Keratinocyte (primary cell): Measurements from ENCODE around the gene INPP5A. TPM values are rescaled to one million over a fixed set of nuclear protein-coding genes. Genes with fewer than 3 reads are reported as not detected.

ENCODE experiments used
- DNase-seq: peaks from one replicate; pipeline ENCODE4 v3.0.0-alpha.2; 2011; ENCODE audit warnings: low read depth, missing footprints, low spot score
- FAIRE-seq: peaks from 2 replicates; lab custom pipeline; 2011; peaks lifted over from hg19 to GRCh38; lab: Jason Lieb, UNC
- H2AFZ ChIP-seq: 2 replicates; pipeline ENCODE4 v1.6.0; 2012; ENCODE audit warnings: low read length, control low read depth, inconsistent platforms; ENCODE audit not compliant: control insufficient read depth
- H3K27ac ChIP-seq: 2 replicates; pipeline ENCODE4 v1.5.1; 2011; ENCODE audit warnings: low read length; ENCODE audit not compliant: control insufficient read depth, insufficient read depth
- H3K27me3 ChIP-seq: 3 replicates; pipeline ENCODE4 v1.6.0; 2011; ENCODE audit warnings: low read length; ENCODE audit not compliant: control insufficient read depth, insufficient read depth; ENCODE audit errors: extremely low read depth
- H3K36me3 ChIP-seq, 2 experiments: 2 replicates in 1 of 2; 3 replicates in 1 of 2; pipeline ENCODE4 v1.5.1; 2011; ENCODE audit warnings: low read length in 2 of 2, mild to moderate bottlenecking in 1 of 2; ENCODE audit not compliant: control insufficient read depth in 2 of 2, insufficient read depth in 2 of 2; ENCODE audit errors: extremely low read depth in 1 of 2
- H3K4me1 ChIP-seq: 3 replicates; pipeline ENCODE4 v1.5.1; 2011; ENCODE audit warnings: low read length; ENCODE audit not compliant: control insufficient read depth, insufficient read depth; ENCODE audit errors: extremely low read depth
- H3K4me2 ChIP-seq: 3 replicates; pipeline ENCODE4 v1.6.0; 2011; ENCODE audit warnings: low read depth, low read length; ENCODE audit not compliant: control insufficient read depth, insufficient read depth; ENCODE audit errors: extremely low read depth
- H3K4me3 ChIP-seq, 3 experiments: fragments of 200-600 bp in 1 of 3; sonication (generic) in 1 of 3; 2 replicates in 2 of 3; 3 replicates in 1 of 3; pipeline ENCODE4 v1.5.1; 2011 to 2016; ENCODE audit warnings: low read length in 3 of 3, mild to moderate bottlenecking in 3 of 3, control low read depth in 2 of 3, inconsistent platforms in 1 of 3, low read depth in 1 of 3, mixed read lengths in 1 of 3, mixed run types in 1 of 3, moderate library complexity in 1 of 3; ENCODE audit not compliant: control insufficient read depth in 2 of 3, insufficient read depth in 2 of 3; ENCODE audit errors: extremely low read depth in 1 of 3
- H3K79me2 ChIP-seq: 2 replicates; pipeline ENCODE4 v1.6.0; 2012; ENCODE audit warnings: low read length; ENCODE audit not compliant: control insufficient read depth, insufficient read depth
- H3K9ac ChIP-seq: 3 replicates; pipeline ENCODE4 v1.6.0; 2011; ENCODE audit warnings: low read length; ENCODE audit not compliant: control insufficient read depth, insufficient read depth; ENCODE audit errors: extremely low read depth
- H3K9me1 ChIP-seq: 3 replicates; pipeline ENCODE4 v1.6.0; 2011; ENCODE audit warnings: low read length; ENCODE audit not compliant: control insufficient read depth, insufficient read depth; ENCODE audit errors: extremely low read depth
- H3K9me3 ChIP-seq: 2 replicates; pipeline ENCODE4 v1.5.1; 2012; ENCODE audit warnings: low read depth, low read length; ENCODE audit not compliant: control insufficient read depth
- H4K20me1 ChIP-seq: 3 replicates; pipeline ENCODE4 v1.6.0; 2011; ENCODE audit warnings: low read length; ENCODE audit not compliant: control insufficient read depth, insufficient read depth; ENCODE audit errors: extremely low read depth
- CTCF ChIP-seq, 3 experiments: IDR thresholded peaks in 1 of 3; conservative IDR thresholded peaks in 1 of 3; optimal IDR thresholded peaks in 1 of 3; 2 replicates in 2 of 3; 3 replicates in 1 of 3; pipeline versions ENCODE3 to v1.5.1; 2011; ENCODE audit warnings: low read length in 3 of 3, mild to moderate bottlenecking in 3 of 3, moderate library complexity in 2 of 3, control low read depth in 1 of 3, inconsistent platforms in 1 of 3; ENCODE audit not compliant: insufficient read depth in 2 of 3; ENCODE audit errors: extremely low read depth in 1 of 3
- EZH2 ChIP-seq: IDR thresholded peaks from one replicate; pipeline ENCODE4 v1.6.1; 2012; ENCODE audit warnings: inconsistent platforms, mild to moderate bottlenecking, low read length, moderate library complexity
- dilution Hi-C: fragments of 300-500 bp; cut with MboI; formaldehyde crosslinking; loops from one replicate; pipeline ENCODE4 v1.7.0; 2020; ENCODE audit warnings: low sequenced_read_pairs; ENCODE audit not compliant: extremely low pct_ligation_motif_present
- polyA plus RNA-seq, 5 experiments: library from polyadenylated mRNA; depleted of rRNA in 3 of 5; stranded (reverse) in 3 of 5; stranded (forward) in 1 of 5; unstranded in 1 of 5; fragments of >200 nt; gene quantifications; 1 replicate in 1 of 5; 2 replicates in 3 of 5; 3 replicates in 1 of 5; pipeline versions ENCODE4 v1.2.1 to v1.2.3, GENCODE V29; 2011 to 2012; ENCODE audit warnings: missing spikeins in 2 of 5, low read depth in 1 of 5, low replicate concordance in 1 of 5

Gene INPP5A
- polyA plus RNA-seq, 1 donor (not counting 4 experiments of a cell fraction or from before 2014, with no cell fraction given) = 11.2 TPM

GRCh38 chr10:132712291-132712690 is 174.7 kb downstream of the INPP5A start:
- Histone ChIP-seq H3K4me1 (no peaks in the 10 kb centered on the region), H3K36me3 (peaks cover 0 to 1% of the 10 kb centered on the region in 2 experiments), H3K9me3 (no peaks in the 10 kb centered on the region), H2AFZ (no peak overlapping the region), H3K27me3 (no peaks in the 10 kb centered on the region), H3K4me2 (no peak overlapping the region), H3K9ac (no peak overlapping the region), H3K4me3 (no peak overlapping the region), H3K27ac (no peak overlapping the region), H3K79me2 (no peaks in the 10 kb centered on the region), H4K20me1 (no peaks in the 10 kb centered on the region), H3K9me1 (no peaks in the 10 kb centered on the region)
- DNase-seq (no peak), FAIRE-seq (no peak)
- dilution Hi-C loops = no loop called here
- TF ChIP-seq EZH2 = no peak

GRCh38 chr10:132712743-132713142 is 175.2 kb downstream of the INPP5A start:
- Histone ChIP-seq H4K20me1 (no peaks in the 10 kb centered on the region), H3K9ac (no peak overlapping the region), H3K79me2 (no peaks in the 10 kb centered on the region), H3K4me2 (no peak overlapping the region), H3K4me3 (no peak overlapping the region), H3K4me1 (no peaks in the 10 kb centered on the region), H2AFZ (no peak overlapping the region), H3K9me1 (no peaks in the 10 kb centered on the region), H3K27me3 (no peaks in the 10 kb centered on the region), H3K36me3 (peaks cover 0 to 1% of the 10 kb centered on the region in 2 experiments), H3K27ac (no peak overlapping the region), H3K9me3 (no peaks in the 10 kb centered on the region)
- dilution Hi-C loops = no loop called here
- DNase-seq (no peak), FAIRE-seq (no peak)
- no peak for TF ChIP-seq EZH2
- no peak for TF ChIP-seq CTCF (optimal IDR thresholded peaks at IDR 0.05 in 1 of 3, IDR thresholded peaks at IDR 0.05 in 1 of 3, conservative IDR thresholded peaks at IDR 0.05 in 1 of 3; ENCODE audit: extremely low read depth in 1 of 3, insufficient read depth in 2 of 3, low read length in 3 of 3)
